ENCODE data around the gene CMKLR1.

Gene CMKLR1

DNA sequence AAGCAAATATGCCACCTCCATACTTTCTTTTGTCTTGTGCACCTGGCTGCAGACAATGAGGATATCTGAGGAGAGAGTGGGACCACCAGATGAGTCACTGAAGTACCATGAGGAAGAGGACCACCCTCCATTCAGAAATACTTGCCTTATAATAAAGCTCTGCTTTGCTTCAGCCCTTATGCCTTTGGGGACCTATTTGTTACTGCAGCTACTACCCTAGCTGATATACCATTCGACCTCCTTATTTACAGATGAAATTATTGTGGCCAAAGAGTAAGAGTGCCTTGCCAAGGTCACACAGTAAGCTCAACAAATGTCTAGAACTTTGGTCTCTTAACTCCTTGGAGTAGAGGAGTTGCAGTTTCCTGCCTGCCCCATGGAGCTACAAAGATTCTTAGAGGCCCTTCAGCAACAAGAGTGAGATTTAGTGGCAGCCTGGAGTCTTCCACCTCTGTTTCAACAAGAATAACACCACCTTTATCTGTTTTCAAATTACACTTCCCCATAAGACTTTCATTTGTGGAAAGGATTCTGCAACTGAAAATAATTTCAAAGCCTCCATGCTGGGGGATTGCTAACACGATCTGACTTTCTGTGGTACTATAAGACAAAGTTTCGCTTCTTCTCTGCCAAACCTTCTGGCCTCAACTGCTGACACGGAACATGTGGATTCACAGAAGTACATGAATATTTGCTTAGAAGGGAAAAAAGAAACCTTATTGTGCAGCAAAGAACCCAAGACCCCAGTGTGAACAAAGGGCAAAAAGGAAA lies 3.6 kb downstream of the CMKLR1 start:
- no peak for DNase-seq (ENCODE audit: low read depth)

- DNase-seq (ENCODE audit: low read depth), result no peak
Measured at GRCh38 chr12:108333898-108334699, 5.0 kb downstream of the CMKLR1 start.

- no peak for DNase-seq (ENCODE audit: low read depth)
Measured at GRCh38 chr12:108332791-108333382, 6.2 kb downstream of the CMKLR1 start.

GRCh38 chr12:108328420-108328819 lies 10.7 kb downstream of the CMKLR1 start:
- no peak for DNase-seq (ENCODE audit: low read depth)

- DNase-seq (ENCODE audit: low read depth), result no peak
Measured at GRCh38 chr12:108327621-108328344, 11.3 kb downstream of the CMKLR1 start.

- DNase-seq (ENCODE audit: low read depth), result no peak
Measured at GRCh38 chr12:108326254-108326750, 12.8 kb downstream of the CMKLR1 start.

DNA sequence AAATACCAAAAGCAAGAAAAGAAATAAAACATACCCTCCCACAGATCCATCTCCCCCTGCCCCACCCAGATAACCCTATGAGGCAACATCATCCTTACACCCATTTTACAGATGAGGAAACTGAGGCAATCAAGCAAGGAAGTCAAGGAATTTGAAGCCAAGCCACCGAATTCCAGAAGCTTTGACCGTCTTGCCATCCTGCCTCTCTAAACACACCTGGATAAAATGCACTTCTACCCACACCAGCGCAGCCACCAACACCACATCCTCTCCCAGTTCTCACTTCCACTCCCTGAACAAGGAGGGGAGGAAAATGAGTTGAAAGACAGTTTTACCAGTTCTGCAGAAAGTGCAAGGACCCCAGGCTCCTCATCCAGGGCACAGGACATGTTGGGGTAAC lies 13.6 kb downstream of the CMKLR1 start:
- no peak for DNase-seq (ENCODE audit: low read depth)

GRCh38 chr12:108325018-108325358 lies 14.1 kb downstream of the CMKLR1 start:
- no peak for DNase-seq (ENCODE audit: low read depth)

GRCh38 chr12:108324351-108325017 lies 14.6 kb downstream of the CMKLR1 start:
- no peak for DNase-seq (ENCODE audit: low read depth)

DNA sequence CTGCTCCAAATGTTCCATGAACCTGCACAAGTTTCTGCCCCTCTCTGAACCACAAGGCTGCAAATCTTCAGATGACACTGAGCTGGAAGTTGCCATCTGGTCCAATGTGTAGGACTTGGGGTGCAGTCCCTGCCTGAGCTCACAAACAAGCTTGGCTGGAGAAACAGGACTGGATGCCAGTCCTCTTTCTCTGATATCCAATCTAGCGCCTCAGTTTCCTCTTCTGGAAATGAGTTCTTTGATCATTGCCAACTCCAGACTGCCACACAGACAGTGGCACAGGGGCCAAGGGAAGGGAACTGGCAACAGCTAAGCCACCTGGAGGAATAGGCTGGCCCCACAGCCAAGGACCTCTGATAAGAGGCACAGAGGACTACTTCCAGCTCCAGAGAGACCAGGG lies 15.5 kb downstream of the CMKLR1 start:
- DNase-seq (ENCODE audit: low read depth), result no peak

DNA sequence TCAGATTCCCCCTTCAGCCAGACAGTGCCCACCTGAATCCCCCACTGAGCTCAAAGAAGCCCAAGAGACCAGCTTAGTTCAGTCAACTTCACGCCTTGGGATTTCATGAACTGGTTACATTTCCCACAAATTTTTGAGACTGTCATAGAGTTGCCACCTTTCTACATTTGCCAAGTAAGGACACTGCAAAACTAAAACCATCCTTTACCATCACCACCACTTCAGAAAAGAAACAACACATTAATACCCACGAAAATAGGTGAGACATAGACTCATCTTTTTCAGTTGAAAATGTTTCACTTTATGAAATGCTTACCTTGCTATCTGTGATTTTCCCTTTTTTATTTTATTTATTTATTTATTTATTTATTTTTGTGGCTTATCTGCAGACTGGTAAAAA lies 16.1 kb downstream of the CMKLR1 start:
- no peak for DNase-seq (ENCODE audit: low read depth)

GRCh38 chr12:108321688-108322087 lies 17.4 kb downstream of the CMKLR1 start:
- DNase-seq (ENCODE audit: low read depth), result no peak

- no peak for DNase-seq (ENCODE audit: low read depth)
Measured at GRCh38 chr12:108320507-108321293, 18.4 kb downstream of the CMKLR1 start.

DNA sequence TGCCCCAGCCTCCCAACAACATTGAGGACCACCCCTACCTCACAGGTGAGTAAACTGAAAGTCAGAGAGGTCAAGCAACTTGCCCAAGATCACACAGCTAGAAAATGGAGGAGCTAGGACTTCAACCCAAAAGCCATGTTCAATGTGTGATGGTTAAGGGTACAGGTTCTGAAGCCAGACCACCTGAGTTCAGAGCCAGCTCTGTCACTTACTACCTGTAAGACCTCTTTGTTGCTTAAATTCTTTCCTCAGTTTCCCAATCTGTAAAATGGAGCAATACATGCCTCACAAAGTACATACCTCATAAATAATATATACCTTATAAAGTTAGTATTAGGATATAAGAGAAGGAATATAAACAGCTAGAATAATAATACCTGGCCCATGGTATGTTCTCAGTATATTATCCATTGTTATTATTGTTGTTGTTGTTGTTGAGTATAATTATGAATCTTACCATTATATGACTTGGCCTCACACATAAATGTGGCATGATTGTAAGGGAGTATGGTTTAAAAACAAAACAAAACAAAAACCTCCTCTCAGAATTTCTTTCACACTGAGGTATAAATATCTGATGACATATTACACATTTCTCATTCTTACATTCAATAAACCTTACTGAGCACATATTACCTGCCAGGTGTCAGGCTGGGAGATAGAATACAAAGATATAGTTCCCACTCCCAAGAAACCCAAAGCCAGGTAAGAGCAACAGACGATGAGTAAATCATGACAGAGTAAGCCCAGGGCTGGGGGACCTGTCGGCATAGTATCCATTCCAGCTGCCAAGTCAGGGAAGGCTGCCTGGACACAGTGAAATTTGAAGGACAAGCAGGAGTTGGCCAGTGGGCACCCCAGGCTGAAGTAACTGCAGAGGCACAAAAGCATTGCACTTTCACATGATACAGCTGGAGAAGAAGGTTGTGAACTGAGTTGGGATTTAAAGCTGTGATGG lies 19.6 kb downstream of the CMKLR1 start:
- no peak for DNase-seq (ENCODE audit: low read depth)

DNA sequence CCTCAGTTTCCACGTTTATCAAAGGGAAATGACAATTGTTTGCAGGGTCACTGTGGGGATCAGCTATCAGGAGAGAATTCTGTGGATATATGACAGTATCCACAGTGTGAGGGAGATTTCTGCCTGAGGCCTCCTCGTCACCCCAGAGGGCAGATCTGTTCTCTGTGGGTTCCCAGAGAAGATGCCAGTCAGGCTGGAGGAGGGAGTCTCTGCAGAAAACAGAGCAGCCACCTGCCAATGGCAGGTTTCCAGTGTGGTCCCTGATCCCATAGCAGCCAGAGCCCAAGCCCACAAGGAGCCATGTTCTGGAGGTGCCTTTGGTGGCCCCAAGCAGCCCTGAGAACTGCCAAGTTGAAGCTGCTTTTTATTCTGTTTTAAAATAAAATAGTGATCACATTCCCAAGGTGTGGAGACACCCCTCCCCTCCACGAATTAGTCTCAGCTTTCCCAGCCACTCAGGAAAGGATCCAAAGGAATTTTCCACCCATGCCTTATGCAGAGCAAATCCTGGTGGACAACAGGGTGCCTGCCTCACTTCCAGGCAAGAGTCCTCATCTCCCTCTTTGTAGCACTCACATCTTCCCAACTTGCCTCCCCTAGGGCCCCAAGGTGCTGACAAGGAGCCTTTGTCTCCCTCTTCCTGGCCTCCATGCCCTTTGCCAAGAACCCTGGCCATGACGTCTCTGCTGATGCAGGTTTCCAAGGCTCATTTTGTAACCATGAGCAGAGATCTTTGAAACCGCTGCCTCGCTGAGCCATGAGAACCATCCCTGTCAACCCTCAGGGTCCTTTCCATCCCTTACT lies 20.4 kb downstream of the CMKLR1 start:
- no peak for DNase-seq (ENCODE audit: low read depth)

DNA sequence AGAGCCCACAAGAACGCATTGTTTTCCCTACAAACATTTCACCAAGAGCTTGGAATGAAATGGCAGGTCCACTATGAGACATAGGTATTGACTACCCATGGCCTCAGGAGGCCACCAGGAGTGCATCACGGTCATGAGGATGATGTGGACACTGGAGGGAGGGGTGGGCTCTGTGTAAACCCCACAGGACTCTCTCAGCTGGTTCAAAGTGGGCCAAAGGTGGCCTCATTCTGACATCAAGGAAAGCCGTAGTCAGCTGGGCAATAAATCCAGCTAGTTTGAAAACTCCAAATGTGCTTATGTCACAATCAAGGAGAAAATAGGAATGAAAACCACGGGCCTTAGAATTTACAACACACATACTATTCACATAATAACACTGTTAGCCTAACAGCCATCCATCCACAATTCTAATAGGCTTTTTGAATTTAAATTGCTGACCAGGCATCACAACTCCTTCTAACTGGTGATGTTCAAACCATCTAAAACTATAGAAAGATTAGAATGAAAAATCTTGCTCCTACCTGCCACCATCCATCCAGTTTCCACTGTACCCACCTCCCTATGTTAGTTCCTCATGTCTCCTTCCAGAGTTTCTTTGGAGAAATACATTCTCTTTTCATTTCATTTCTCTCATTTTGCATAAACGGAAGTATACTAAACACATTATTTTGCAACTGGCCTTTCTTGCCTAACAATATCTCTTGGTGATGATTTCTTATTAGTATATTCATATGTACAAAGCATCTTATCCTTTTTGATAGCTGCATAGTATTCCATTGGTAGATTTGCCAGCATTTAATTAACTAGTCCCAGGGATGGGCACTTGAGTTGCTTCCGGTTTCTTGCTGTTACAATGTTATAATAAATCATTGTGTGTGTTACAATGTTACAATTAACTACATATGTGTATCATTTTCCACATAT lies 21.5 kb downstream of the CMKLR1 start:
- DNase-seq (ENCODE audit: low read depth), result no peak

DNA sequence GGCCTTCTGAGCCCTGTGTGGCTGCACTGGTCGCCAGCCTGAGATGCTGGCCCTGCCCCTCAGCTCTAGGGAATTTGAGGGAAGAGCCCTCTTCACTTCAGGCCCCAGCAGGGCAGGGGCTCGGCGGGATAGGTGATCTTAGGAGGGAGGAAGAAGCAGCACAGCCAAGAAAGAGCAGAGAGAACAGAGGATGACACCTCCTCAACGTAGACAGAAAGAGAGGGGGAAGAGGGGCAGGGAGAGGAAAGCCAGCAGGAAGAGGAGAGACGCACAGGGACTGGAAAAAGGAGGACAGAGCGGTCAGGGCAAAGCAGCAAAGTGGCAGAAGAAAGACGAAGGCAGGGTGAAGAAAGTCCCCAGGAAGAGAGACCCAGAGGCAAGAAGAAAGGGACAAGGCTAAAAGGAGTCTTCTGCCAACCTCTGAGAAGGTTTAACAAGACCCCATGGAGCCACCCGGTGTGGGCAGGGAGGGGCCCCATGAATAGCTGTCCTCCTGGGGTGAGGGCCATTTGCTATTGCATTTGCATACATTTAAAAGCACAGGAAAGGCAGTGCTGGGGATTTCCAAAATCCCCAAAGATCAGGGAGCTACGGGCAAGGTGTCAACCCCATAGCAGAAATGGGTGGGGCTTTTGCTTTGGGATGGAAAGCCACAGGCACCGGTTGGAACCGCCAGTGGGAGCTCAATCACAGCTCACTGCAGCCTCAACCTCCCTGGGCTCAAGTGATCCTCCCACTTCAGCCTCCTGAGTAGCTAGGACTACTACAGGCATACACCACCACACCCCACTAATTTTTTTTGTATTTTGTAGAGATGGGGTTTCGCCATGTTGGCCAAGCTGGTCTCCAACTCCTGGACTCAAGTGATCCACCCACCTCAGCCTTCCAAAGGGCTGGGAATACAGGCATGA lies 22.7 kb downstream of the CMKLR1 start:
- DNase-seq (ENCODE audit: low read depth), result no peak
